KOPT-K1 (cell line): ENCODE measurements around the gene GRM3.

Experiments used
- H3K27ac ChIP-seq: fragments of 200-600 bp; sonication (generic); 2 replicates; pipeline ENCODE4 v1.5.1; 2016; ENCODE audit warnings: antibody characterized with exemption, mild to moderate bottlenecking, low read depth, low read length; ENCODE audit not compliant: poor library complexity, severe bottlenecking
- H3K36me3 ChIP-seq: fragments of 200-600 bp; sonication (generic); 2 replicates; pipeline ENCODE4 v1.5.1; 2017; ENCODE audit warnings: antibody characterized with exemption, mild to moderate bottlenecking, low read length, moderate library complexity; ENCODE audit not compliant: insufficient read depth
- H3K9me3 ChIP-seq: fragments of 200-600 bp; sonication (generic); 2 replicates; pipeline ENCODE4 v1.5.1; 2017; ENCODE audit warnings: antibody characterized with exemption, low read length, mild to moderate bottlenecking; ENCODE audit not compliant: insufficient read depth, poor library complexity, severe bottlenecking

GRM3 gene

DNA sequence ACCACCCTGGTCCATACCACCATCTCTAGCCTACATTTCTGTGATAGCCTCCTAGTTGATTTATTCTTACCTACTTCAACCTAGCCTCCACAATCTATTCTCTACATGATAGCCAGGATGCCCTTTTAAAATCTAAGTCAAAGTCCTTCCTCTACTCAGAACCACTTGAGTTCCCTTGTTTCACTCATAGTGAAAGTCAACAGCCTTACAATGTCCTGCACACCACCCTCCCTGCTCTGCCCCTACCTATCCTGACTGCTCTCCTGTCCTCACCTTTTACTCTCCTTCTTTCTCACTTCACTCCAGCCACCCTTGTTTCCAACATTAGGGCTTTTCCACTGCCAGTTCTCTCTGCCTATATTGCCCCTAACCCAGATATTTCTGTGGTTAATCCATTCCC lies 146.7 kb downstream of the GRM3 start:
- H3K9me3 ChIP-seq: no peaks in the 10 kb centered on the region
- no peak overlapping the region for H3K27ac ChIP-seq
- H3K36me3 ChIP-seq: no peaks in the 10 kb centered on the region

DNA sequence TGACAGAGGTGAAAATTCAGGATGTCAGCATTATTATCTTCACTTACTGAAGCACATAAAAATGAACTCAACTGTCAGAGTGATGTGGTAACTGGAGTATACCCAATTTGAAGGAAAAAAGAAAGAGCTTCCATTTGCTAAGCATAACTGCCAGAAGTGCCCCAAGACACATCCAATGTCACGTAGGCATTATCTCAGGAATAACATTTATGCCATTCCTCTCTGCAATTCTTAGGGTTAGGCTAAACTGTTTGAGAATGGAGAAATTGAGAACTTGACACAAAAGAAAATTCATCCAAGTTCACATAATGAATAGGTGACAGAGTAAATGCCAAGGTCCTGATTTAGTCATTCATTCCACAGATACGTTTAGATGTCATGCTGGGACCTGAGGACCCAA lies 148.6 kb downstream of the GRM3 start:
- no peaks in the 10 kb centered on the region for H3K36me3 ChIP-seq
- no peaks in the 10 kb centered on the region for H3K9me3 ChIP-seq
- no peak overlapping the region for H3K27ac ChIP-seq

- H3K27ac ChIP-seq: no peak overlapping the region
- H3K36me3 ChIP-seq: no peaks in the 10 kb centered on the region
- H3K9me3 ChIP-seq: no peaks in the 10 kb centered on the region
Measured at GRCh38 chr7:86793136-86793535, 149.4 kb downstream of the GRM3 start.

- Histone ChIP-seq H3K27ac (no peak overlapping the region), H3K36me3 (no peaks in the 10 kb centered on the region), H3K9me3 (no peaks in the 10 kb centered on the region)
Measured at GRCh38 chr7:86814661-86815379, 171.1 kb downstream of the GRM3 start.

GRCh38 chr7:86815556-86815955 lies 171.8 kb downstream of the GRM3 start:
- Histone ChIP-seq H3K9me3 (no peaks in the 10 kb centered on the region), H3K36me3 (no peaks in the 10 kb centered on the region), H3K27ac (no peak overlapping the region)

DNA sequence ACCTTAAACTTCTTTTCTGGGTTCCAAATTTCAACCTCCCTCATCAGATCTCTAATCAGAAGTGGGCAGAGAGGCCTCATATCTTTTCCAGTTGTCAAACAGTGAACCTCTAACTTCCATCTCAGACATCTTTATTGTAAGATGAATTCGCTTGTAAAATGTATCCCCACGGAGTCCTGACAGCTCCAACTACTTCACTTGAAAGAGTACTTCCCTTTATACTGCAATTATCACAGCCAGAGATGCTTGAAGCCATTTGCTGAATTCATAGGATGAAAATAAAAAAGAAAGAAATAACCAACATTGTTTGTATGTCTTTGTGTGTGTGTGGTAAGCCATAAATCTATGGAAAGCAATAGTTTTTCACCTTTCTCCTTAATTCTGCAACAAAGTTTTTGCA lies 175.2 kb downstream of the GRM3 start:
- Histone ChIP-seq H3K9me3 (no peaks in the 10 kb centered on the region), H3K27ac (no peak overlapping the region), H3K36me3 (no peaks in the 10 kb centered on the region)

- no peak overlapping the region for H3K27ac ChIP-seq
- no peaks in the 10 kb centered on the region for H3K36me3 ChIP-seq
- H3K9me3 ChIP-seq: no peaks in the 10 kb centered on the region
Measured at GRCh38 chr7:86823769-86824168, 180.1 kb downstream of the GRM3 start.

- H3K9me3 ChIP-seq: no peaks in the 10 kb centered on the region
- H3K27ac ChIP-seq: no peak overlapping the region
- no peaks in the 10 kb centered on the region for H3K36me3 ChIP-seq
Measured at GRCh38 chr7:86825264-86825663, 181.6 kb downstream of the GRM3 start.

GRCh38 chr7:86826948-86827347 lies 183.2 kb downstream of the GRM3 start:
- Histone ChIP-seq H3K9me3 (no peaks in the 10 kb centered on the region), H3K36me3 (no peaks in the 10 kb centered on the region), H3K27ac (no peak overlapping the region)

DNA sequence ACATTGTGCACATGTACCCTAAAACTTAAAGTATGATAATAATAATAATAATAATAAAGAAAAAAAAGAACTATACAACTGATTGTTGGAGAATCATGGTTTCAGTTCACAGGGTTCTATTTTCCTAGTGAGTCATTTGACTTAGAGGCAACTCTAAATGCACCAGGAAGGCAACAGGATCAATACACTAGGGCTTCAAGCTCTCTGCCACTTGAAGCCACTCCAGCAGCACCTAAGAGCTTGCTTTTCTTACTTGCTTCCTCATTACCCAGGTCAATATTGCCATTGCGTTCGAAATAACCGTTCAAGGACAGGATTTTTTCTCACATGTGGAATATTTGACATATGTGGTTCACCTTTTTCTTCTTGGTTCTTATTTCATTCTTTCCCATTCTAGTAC lies 189.7 kb downstream of the GRM3 start:
- Histone ChIP-seq H3K36me3 (no peaks in the 10 kb centered on the region), H3K27ac (no peak overlapping the region), H3K9me3 (no peaks in the 10 kb centered on the region)

DNA sequence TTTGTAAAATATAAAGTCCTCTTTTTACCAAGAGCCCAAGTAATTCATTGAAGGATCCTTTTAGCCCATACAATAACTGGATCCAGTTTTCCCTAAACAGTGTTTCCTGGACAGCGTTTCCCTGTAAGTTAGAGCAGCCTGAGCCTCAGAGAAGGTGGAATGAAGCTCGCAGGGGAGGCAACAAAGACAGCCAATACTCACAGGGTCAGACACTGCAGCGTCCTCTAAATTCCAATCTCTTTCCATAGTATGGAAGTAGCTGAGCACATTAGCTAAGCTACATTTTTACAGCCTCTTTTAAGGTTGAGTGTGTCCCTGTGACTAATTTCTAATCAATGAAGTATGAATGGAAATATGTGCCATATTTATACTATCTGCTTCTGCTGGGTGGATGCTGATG lies 193.5 kb downstream of the GRM3 start:
- no peaks in the 10 kb centered on the region for H3K36me3 ChIP-seq
- no peak overlapping the region for H3K27ac ChIP-seq
- no peaks in the 10 kb centered on the region for H3K9me3 ChIP-seq

- Histone ChIP-seq H3K27ac (no peak overlapping the region), H3K36me3 (no peaks in the 10 kb centered on the region)
Measured at GRCh38 chr7:86844608-86845007, 200.9 kb downstream of the GRM3 start.

GRCh38 chr7:86846494-86847190 lies 202.9 kb downstream of the GRM3 start:
- no peaks in the 10 kb centered on the region for H3K9me3 ChIP-seq
- H3K36me3 ChIP-seq: no peaks in the 10 kb centered on the region
- no peak overlapping the region for H3K27ac ChIP-seq

More at GRCh38 chr7:86844608-86845007, 200.9 kb downstream of the GRM3 start:
- no peaks in the 10 kb centered on the region for H3K9me3 ChIP-seq

DNA sequence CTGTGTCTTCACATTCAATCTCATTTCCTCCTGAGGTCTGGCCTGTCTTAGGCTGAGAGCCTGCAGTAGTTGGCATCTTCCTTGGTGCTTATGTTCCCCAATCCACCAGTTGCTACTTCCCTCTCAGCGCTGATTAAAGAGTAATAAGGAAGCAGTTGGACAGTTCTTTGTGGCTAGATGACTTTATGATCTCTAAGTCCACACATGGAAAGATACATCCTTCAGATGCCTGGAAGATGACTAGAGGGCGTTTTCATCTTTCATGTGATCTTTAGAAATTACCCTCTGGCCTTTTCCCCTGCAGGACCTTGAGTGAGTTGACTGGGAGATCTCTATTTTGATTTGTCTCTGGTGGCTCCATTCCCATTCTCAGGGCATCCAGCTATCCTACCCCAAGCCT lies 204.5 kb downstream of the GRM3 start:
- Histone ChIP-seq H3K9me3 (no peaks in the 10 kb centered on the region), H3K27ac (no peak overlapping the region), H3K36me3 (no peaks in the 10 kb centered on the region)

DNA sequence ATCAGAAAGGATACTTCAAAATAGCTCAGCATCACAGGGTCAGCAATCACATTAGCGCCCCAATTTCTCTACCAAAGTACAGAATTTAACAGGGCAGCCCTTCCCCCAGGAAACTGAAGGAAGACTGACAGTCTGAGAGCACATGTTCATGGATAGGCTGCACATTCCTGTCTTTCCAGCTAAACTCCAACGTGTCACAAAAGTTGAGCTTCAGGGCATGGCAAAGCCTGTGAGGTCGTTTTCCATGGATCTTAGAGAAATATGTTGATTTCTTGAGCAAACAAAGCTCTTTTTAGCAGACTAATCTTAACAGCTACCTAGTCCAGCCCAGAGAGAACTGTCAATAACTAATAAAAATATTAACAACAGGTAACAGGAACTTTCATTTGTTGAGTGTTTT lies 207.9 kb downstream of the GRM3 start:
- no peak overlapping the region for H3K27ac ChIP-seq
- no peaks in the 10 kb centered on the region for H3K9me3 ChIP-seq
- H3K36me3 ChIP-seq: no peaks in the 10 kb centered on the region

DNA sequence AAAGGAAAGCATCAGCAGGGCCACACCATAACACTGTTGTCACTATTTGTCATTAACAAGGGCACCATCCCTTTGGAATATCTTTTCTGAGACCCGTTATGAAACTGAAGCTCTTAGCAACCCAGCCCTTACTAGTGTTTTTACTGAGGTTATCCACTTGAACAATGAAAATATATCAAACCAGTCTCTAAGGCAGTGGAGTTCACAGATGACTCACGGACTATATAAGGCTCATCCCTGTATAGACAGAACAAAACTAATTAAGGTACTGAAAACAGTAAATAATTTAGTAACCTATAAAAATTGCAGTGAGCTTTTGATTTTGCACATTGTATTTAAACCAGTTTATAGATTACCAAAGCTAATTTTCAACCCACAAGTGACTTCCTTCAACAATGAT lies 219.7 kb downstream of the GRM3 start:
- Histone ChIP-seq H3K9me3 (no peaks in the 10 kb centered on the region), H3K36me3 (no peaks in the 10 kb centered on the region), H3K27ac (no peak overlapping the region)
